AG04449 (cell line): ENCODE measurements around the gene SYT14.
A peak's percentile ranks its signal among the peaks of the same experiment; 100 is the strongest.

Source experiments
- CTCF ChIA-PET: fragments of 350-600 bp; formaldehyde crosslinking; extraction: SDS; loops from one replicate; lab custom pipeline; 2021; ENCODE audit warnings: antibody characterized with exemption; lab: Yijun Ruan, JAX
- POLR2A ChIA-PET: fragments of 400-600, 350-600 bp; formaldehyde crosslinking; extraction: SDS; loops from one replicate; lab custom pipeline; 2020; ENCODE audit warnings: antibody characterized with exemption, inconsistent platforms; lab: Yijun Ruan, JAX
- DNase-seq: peaks from one replicate; pipeline ENCODE4 v3.0.0-alpha.2; 2010; ENCODE audit warnings: low read depth, low spot score
- H3K4me3 ChIP-seq: 2 replicates; pipeline ENCODE4 v1.5.1; 2011; ENCODE audit warnings: low read depth, mild to moderate bottlenecking, control low read depth, low read length
- TF ChIP-seq, protein P1 (sequence below): IDR thresholded peaks from one replicate; pipeline ENCODE4 v1.5.1; 2011; ENCODE audit warnings: mild to moderate bottlenecking, moderate library complexity, low read length, control low read depth, inconsistent platforms; ENCODE audit not compliant: insufficient read depth; ENCODE audit errors: missing control alignments

SYT14 gene

DNA sequence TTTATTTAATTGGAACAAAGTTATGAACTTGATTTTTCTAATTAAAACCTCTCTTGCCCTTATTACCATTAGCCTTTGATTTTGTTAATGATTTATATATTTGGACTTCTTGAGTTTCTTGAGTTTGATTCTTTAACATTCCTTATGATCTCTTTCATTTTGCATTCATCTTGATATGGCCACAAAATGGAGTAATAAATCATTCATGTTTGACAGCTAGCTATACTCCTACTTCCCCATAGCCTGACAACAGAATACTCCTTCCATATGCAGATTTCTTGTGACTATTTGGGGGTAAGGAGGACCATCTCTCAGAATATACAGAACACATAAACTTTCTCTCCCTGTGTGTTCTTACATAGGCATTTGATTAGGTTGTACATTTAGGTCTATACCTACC is 119.6 kb downstream of the SYT14 start:
- POLR2A ChIA-PET = no interaction called here
- TF ChIP-seq, protein P1, sequence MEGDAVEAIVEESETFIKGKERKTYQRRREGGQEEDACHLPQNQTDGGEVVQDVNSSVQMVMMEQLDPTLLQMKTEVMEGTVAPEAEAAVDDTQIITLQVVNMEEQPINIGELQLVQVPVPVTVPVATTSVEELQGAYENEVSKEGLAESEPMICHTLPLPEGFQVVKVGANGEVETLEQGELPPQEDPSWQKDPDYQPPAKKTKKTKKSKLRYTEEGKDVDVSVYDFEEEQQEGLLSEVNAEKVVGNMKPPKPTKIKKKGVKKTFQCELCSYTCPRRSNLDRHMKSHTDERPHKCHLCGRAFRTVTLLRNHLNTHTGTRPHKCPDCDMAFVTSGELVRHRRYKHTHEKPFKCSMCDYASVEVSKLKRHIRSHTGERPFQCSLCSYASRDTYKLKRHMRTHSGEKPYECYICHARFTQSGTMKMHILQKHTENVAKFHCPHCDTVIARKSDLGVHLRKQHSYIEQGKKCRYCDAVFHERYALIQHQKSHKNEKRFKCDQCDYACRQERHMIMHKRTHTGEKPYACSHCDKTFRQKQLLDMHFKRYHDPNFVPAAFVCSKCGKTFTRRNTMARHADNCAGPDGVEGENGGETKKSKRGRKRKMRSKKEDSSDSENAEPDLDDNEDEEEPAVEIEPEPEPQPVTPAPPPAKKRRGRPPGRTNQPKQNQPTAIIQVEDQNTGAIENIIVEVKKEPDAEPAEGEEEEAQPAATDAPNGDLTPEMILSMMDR = no peak
- CTCF ChIA-PET = no interaction called here
- DNase-seq = no peak
- H3K4me3 ChIP-seq = no peak overlapping the region

DNA sequence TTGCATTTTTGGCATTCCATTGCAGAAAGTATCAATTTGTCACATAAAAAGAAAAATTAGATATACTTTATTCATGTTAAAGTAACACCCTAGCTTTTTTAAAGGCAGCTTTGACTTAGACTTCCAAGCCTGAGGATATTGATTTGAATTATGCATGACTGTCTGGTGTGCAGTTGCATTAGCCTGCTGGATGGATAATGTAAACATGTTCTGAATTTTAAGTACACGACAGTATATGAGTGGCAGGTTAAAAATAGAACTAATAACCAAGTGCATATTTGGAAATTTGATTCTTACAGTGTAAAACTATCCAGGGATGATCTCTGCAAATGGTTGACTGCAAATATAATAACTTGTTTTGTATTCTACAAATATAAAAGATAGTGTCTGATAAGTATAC is 124.0 kb downstream of the SYT14 start:
- ChIA-PET POLR2A (no interaction called here), CTCF (no interaction called here)
- H3K4me3 ChIP-seq = no peak overlapping the region
- TF ChIP-seq, protein P1 = no peak
- DNase-seq = no peak

DNA sequence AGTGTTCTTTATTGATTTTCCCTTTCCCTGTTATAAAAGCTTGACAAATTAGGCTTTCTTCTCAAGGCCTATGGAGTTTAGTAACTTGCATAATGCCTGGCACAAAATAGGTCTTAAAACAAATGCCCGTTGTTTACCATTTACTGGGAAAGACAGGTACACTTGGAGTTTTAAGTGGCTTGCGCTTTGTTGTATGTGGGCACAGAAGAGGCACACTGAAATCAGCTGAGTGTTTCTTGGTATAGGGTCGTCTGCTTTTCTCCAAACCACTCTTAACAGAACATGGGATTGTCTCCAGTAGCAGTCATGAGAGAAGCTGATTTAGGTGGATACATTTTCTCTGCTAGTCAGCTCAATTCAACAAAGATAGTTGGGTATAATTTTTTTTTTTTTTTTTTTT is 132.5 kb downstream of the SYT14 start:
- H3K4me3 ChIP-seq = no peak overlapping the region
- DNase-seq = no peak
- TF ChIP-seq, protein P1 = no peak
- CTCF ChIA-PET = no interaction called here
- POLR2A ChIA-PET = no interaction called here

DNA sequence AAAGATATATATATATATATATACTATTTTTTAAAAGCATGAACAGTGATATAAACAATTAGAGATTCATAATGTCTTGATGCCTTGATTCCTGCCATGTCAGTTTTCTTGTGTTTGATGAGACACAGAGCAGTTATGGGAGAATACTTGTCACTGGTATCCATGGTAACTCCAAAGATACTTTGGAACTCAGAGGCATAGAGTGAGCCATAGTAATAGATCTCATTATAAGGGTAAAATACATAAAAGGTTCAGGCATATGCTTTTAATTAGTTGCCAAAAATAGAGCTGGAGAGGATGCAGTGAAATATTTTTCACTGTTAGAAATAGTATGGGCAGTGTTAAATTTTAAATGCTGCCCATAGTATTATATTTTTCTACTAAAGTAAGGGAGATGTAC is 134.1 kb downstream of the SYT14 start:
- TF ChIP-seq, protein P1 = no peak
- CTCF ChIA-PET = no interaction called here
- H3K4me3 ChIP-seq = no peak overlapping the region
- POLR2A ChIA-PET = no interaction called here
- peak; percentile 9 for DNase-seq

- CTCF ChIA-PET = no interaction called here
- H3K4me3 ChIP-seq = no peak overlapping the region
- no peak for DNase-seq
- TF ChIP-seq, protein P1 = no peak
- POLR2A ChIA-PET = no interaction called here
Observed at GRCh38 chr1:210072896-210073504, 135.0 kb downstream of the SYT14 start.

DNA sequence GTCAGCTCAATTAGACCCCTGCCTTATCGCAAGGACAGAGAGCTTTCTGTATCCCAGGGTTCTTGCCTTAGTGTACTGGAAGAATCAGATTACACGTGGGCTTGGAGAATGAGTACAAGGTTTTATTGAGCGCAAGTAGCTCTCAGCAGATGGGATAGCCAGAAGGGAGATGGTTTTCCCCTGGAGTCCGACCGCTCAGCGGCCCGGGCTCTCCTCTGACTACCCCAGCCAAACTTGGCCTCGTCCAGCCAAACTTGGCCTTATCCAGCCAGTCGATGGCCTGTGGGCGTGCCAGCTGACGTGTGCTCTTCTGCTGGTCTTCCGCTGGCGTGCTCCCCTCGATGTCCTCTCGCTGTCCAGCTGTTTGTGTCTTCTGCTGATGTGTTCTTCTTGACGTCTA is 136.9 kb downstream of the SYT14 start:
- TF ChIP-seq, protein P1 = no peak
- DNase-seq = no peak
- no peak overlapping the region for H3K4me3 ChIP-seq
- ChIA-PET POLR2A (no interaction called here), CTCF (no interaction called here)
